CD4-positive, alpha-beta T cell treated with Interferon gamma for 1 hour (primary cell): Measurements from ENCODE around the gene VTI1A.

ENCODE experiments used
- DNase-seq: peaks from one replicate; pipeline ENCODE4 v3.0.0-alpha.2; 2020

The VTI1A gene

GRCh38 chr10:112766636-112767035, 319.6 kb downstream of the VTI1A start:
- DNase-seq = no peak

GRCh38 chr10:112767156-112767555, 320.1 kb downstream of the VTI1A start:
- DNase-seq = no peak

GRCh38 chr10:112768121-112768520, 321.1 kb downstream of the VTI1A start:
- no peak for DNase-seq

- DNase-seq = no peak
Measured at GRCh38 chr10:112769081-112769480, 322.1 kb downstream of the VTI1A start.

- no peak for DNase-seq
Measured at GRCh38 chr10:112769611-112770370, 322.8 kb downstream of the VTI1A start.

- DNase-seq = no peak
Measured at GRCh38 chr10:112771733-112772132, 324.7 kb downstream of the VTI1A start.

- DNase-seq = no peak
Measured at GRCh38 chr10:112773783-112774182, 326.8 kb downstream of the VTI1A start.

- no peak for DNase-seq
Measured at GRCh38 chr10:112774210-112774609, 327.2 kb downstream of the VTI1A start.

- DNase-seq = no peak
Measured at GRCh38 chr10:112774798-112775197, 327.8 kb downstream of the VTI1A start.

GRCh38 chr10:112775381-112775780, 328.4 kb downstream of the VTI1A start:
- no peak for DNase-seq

GRCh38 chr10:112775892-112776674, 329.1 kb downstream of the VTI1A start:
- no peak for DNase-seq

GRCh38 chr10:112778579-112778978, 331.6 kb downstream of the VTI1A start:
- DNase-seq = no peak

- DNase-seq = no peak
Measured at GRCh38 chr10:112779025-112779770, 332.2 kb downstream of the VTI1A start.

- DNase-seq = no peak
Measured at GRCh38 chr10:112782200-112782907, 335.3 kb downstream of the VTI1A start.

GRCh38 chr10:112783351-112784021, 336.5 kb downstream of the VTI1A start:
- DNase-seq = no peak

- DNase-seq = no peak
Measured at GRCh38 chr10:112784022-112784461, 337.0 kb downstream of the VTI1A start.

- DNase-seq = no peak
Measured at GRCh38 chr10:112785089-112785488, 338.1 kb downstream of the VTI1A start.

- DNase-seq = no peak
Measured at GRCh38 chr10:112789248-112789647, 342.2 kb downstream of the VTI1A start.

GRCh38 chr10:112790030-112790429, 343.0 kb downstream of the VTI1A start:
- no peak for DNase-seq

GRCh38 chr10:112790921-112791320, 343.9 kb downstream of the VTI1A start:
- no peak for DNase-seq

- DNase-seq = no peak
Measured at GRCh38 chr10:112791447-112791846, 344.4 kb downstream of the VTI1A start.
